ENCODE measurements around the gene FADS2.
"Not testable (repeated sequence)": the region's sequence is repeated elsewhere in the genome, so short reads cannot be mapped to it uniquely, and the experiment has no call there.

The FADS2 gene

DNA sequence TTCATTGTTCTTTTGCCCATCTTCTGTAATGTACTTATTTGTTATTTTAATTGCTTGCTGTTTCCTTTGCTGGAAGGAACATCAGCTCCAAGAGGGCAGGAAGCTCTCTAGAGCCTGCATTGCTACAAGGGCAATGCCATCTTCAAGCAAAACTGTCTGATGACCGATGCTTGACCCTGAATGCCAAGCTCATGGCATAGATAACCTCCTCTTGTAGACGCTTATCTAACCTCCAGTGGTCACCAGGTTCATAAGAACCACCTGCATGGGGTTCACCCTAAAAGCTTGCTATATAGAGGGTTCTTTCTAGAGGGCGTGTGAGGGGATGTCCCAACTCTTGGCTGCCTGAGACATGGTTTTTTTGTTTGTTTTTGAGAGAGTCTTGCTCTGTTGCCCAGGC is 46.8 kb downstream of the FADS2 start:
- FAIRE-seq (no peak), DNase-seq (ENCODE audit: insufficient read length) (no peak)
- TF ChIP-seq POLR2AphosphoS5 (IDR thresholded peaks at IDR 0.05; ENCODE audit: low read depth, low read length), result no peak
- no peak for TF ChIP-seq POLR2A (IDR thresholded peaks at IDR 0.05; ENCODE audit: low read depth, low read length)
- TF ChIP-seq TAF1 (IDR thresholded peaks at IDR 0.05; ENCODE audit: borderline replicate concordance, low read depth, low read length), result no peak

DNA sequence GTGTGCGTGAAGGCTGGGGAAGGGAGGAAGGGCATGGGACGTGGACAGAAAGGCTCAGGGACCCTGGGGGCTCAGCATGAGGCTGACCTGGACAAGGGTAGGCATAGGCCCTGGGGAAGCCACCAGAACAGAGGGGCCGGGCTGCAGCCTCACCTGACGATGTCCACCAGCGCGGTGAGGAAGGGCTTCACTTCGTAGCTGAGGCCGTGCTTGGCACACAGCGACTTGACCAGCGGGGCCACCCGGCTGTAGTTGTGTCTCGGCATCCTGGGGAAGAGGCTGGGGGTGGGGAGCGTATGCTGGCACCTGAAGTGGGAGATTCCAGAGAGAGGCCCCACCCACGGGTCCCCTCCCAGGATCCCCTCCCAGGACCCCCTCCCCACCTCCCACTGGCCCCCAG is 47.6 kb downstream of the FADS2 start:
- no peak for TF ChIP-seq POLR2A (IDR thresholded peaks at IDR 0.05; ENCODE audit: low read depth, low read length)
- no peak for TF ChIP-seq POLR2AphosphoS5 (IDR thresholded peaks at IDR 0.05; ENCODE audit: low read depth, low read length)
- TF ChIP-seq TAF1 (IDR thresholded peaks at IDR 0.05; ENCODE audit: borderline replicate concordance, low read depth, low read length), result no peak
- DNase-seq (ENCODE audit: insufficient read length), result no peak
- no peak for FAIRE-seq

DNA sequence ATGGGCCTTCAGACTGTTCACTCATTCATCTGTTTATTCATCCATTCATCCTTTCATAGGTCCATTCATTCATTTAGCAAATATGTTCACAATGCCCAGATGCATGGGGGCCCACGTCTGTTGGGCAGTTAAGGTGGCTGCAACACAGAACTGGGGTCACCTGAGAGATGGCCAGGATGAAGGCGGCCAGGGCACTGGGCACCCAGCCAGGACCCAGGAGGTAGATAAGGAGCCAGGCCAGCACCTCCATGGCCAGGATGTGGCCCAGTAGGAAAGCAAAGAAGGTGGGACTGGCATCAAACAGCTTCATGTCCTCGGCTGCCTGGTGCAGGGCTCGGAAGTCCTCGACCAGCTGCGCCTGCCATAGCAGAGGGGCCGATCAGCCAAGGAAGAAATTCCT is 51.1 kb downstream of the FADS2 start:
- FAIRE-seq, result no peak

DNA sequence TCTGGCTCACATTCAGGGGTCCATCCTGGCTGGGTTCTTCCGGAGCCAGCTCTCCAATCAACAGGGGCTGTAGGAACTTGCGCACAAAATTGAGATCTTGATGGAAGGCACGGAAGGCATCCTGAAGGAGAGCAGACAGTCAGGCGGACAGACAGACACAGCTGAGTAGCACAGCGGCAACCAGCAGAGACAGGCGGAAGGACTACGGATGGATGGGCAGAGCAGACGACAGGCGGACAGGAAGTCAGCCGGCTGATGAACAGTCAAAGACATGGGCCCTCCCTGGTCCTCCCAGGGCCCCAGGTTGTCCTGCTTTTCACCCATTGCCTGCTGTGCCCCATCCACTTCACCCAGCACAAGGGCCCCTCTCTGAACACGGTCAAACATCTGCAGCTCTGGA is 51.9 kb downstream of the FADS2 start:
- TF ChIP-seq POLR2AphosphoS5 (IDR thresholded peaks at IDR 0.05; ENCODE audit: low read depth, low read length), result no peak
- peak; percentile 24; the same call in 1 of the 2 replicates for TF ChIP-seq POLR2A (IDR thresholded peaks at IDR 0.05; ENCODE audit: low read depth, low read length)
- TF ChIP-seq TAF1 (IDR thresholded peaks at IDR 0.05; ENCODE audit: borderline replicate concordance, low read depth, low read length), result no peak
- peak; percentile 92 for FAIRE-seq

More for the DNA sequence above, 51.1 kb downstream of the FADS2 start:
- no peak for DNase-seq (ENCODE audit: insufficient read length)
- TF ChIP-seq TAF1 (IDR thresholded peaks at IDR 0.05; ENCODE audit: borderline replicate concordance, low read depth, low read length), result no peak
- no peak for TF ChIP-seq POLR2A (IDR thresholded peaks at IDR 0.05; ENCODE audit: low read depth, low read length)
- TF ChIP-seq POLR2AphosphoS5 (IDR thresholded peaks at IDR 0.05; ENCODE audit: low read depth, low read length), result no peak

DNA sequence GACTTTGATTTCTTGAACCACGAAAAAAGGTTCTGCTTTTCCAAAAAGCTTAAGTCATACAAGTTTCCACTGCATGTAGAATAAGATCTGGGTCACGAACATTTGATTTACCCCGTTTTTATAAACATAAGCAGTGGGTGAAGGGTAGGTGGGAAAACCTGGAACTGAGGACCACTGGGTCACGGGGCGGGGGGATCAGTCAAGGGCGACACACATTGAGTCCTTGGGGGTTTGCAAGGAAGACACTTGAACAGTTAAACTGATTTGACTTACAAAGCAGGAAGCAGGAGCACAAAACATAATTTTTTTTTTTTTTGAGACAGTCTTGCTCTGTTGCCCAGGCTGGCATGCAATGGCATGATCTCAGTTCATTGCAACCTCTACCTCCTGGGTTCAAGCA is 52.4 kb downstream of the FADS2 start:
- DNase-seq (ENCODE audit: insufficient read length), result no peak
- FAIRE-seq, result no peak
- no peak for TF ChIP-seq TAF1 (IDR thresholded peaks at IDR 0.05; ENCODE audit: borderline replicate concordance, low read depth, low read length)
- TF ChIP-seq POLR2A (IDR thresholded peaks at IDR 0.05; ENCODE audit: low read depth, low read length), result no peak
- no peak for TF ChIP-seq POLR2AphosphoS5 (IDR thresholded peaks at IDR 0.05; ENCODE audit: low read depth, low read length)

More for the DNA sequence above, 51.9 kb downstream of the FADS2 start:
- peak; percentile 58 for DNase-seq (ENCODE audit: insufficient read length)

DNA sequence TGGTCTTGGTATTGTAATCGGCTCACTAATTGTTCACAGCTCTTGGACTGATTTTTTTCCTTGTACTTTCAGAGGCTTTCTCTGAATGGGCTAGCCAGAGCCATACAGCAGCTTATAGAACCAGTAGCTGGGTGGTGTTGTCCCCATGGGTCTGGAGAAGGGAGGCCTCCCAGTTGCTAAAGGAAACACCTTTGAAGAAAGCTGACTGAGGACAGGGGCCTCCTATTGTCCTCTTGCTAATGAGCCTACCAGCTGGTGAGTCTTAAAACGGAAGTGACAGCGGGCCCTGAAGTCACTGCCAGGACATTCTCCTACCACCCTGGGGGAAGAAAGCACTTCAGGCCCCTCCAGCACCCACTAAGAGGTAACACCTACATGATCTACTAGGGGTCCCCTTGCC is 53.3 kb downstream of the FADS2 start:
- TF ChIP-seq POLR2A (IDR thresholded peaks at IDR 0.05; ENCODE audit: low read depth, low read length) (no peak), TAF1 (IDR thresholded peaks at IDR 0.05; ENCODE audit: borderline replicate concordance, low read depth, low read length) (no peak), POLR2AphosphoS5 (IDR thresholded peaks at IDR 0.05; ENCODE audit: low read depth, low read length) (no peak)
- FAIRE-seq (no peak), DNase-seq (ENCODE audit: insufficient read length) (no peak)

DNA sequence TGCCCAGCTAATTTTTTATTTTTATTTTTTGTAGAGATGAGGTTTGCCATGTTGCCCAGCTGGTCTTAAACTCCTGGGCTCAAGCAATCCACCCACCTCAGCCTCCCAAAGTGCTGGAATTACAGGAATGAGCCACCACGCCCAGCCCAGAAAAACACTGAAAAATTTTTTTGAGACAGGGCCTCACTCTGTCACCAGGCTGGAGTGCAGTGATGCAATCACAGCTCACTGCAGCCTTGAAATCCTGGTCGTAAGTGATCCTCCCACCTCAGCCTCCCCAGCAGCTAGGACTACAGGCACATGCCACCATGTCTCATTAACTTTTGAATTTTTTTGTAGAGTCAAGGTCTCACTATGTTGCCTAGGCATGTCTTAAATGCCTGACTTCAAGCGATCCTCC is 54.2 kb downstream of the FADS2 start:
- not testable (repeated sequence) for FAIRE-seq; DNase-seq (ENCODE audit: insufficient read length)

DNA sequence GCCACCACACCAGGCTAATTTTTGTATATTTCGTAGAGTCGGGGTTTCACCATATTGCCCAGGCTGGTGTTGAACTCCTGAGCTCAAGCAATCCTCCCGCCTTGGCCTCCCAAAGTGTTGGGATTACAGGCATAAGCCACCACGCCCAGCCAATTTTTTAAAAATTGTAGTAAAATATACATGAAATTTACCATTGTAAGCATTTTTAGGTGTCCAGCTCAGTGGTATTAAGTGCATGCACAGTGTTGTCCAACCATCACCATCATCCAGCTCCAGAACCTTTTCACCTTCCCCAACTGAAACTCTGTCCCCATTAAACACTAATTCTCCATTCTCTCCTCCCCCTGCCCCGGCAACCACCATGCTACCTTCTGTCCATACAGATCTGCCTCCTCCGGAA is 54.8 kb downstream of the FADS2 start:
- FAIRE-seq (no peak), DNase-seq (ENCODE audit: insufficient read length) (no peak)
- no peak for TF ChIP-seq POLR2A (IDR thresholded peaks at IDR 0.05; ENCODE audit: low read depth, low read length)
- no peak for TF ChIP-seq TAF1 (IDR thresholded peaks at IDR 0.05; ENCODE audit: borderline replicate concordance, low read depth, low read length)
- no peak for TF ChIP-seq POLR2AphosphoS5 (IDR thresholded peaks at IDR 0.05; ENCODE audit: low read depth, low read length)

DNA sequence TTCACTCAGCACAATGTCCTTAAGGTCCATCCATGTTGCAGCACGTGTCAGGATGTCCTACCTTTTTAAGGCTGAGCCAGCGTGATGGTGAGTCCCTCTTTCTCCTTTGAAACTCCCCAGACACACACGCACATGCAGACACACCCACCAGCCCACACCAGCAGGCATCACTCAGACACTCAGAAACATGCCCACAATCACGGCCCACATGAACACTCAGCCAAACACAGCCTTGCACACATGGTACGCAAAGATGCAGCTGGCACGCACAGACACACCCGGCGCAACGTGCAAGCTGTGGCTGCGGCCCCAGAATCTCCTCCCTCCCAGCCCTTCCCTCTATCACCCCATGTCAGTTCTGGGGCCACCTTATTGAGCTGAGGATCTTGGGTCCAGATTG is 55.2 kb downstream of the FADS2 start:
- DNase-seq (ENCODE audit: insufficient read length), result no peak
- no peak for TF ChIP-seq TAF1 (IDR thresholded peaks at IDR 0.05; ENCODE audit: borderline replicate concordance, low read depth, low read length)
- TF ChIP-seq POLR2AphosphoS5 (IDR thresholded peaks at IDR 0.05; ENCODE audit: low read depth, low read length), result no peak
- no peak for TF ChIP-seq POLR2A (IDR thresholded peaks at IDR 0.05; ENCODE audit: low read depth, low read length)
- FAIRE-seq, result no peak

DNA sequence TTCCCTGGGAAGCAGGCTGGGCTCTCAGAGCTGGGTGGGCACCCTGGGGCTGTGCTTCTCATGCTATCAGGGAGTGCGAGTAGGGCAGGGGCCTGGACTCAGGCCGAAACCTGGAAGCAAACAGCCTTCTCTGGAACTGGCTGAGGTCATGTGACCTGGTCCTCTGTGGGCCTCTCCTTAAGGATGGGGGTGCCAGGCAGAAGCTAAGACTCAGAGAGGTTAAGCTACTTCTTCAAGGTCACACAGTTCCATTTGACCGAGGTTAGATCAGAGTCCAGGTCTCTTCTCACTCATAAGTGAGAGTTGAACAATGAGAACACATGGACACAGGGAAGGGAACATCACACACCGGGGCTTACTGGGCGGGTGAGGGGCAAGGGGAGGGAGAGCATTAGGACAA is 55.8 kb downstream of the FADS2 start:
- no peak for TF ChIP-seq POLR2A (IDR thresholded peaks at IDR 0.05; ENCODE audit: low read depth, low read length)
- no peak for TF ChIP-seq TAF1 (IDR thresholded peaks at IDR 0.05; ENCODE audit: borderline replicate concordance, low read depth, low read length)
- TF ChIP-seq POLR2AphosphoS5 (IDR thresholded peaks at IDR 0.05; ENCODE audit: low read depth, low read length), result no peak
- DNase-seq (ENCODE audit: insufficient read length), result no peak
- FAIRE-seq, result no peak

DNA sequence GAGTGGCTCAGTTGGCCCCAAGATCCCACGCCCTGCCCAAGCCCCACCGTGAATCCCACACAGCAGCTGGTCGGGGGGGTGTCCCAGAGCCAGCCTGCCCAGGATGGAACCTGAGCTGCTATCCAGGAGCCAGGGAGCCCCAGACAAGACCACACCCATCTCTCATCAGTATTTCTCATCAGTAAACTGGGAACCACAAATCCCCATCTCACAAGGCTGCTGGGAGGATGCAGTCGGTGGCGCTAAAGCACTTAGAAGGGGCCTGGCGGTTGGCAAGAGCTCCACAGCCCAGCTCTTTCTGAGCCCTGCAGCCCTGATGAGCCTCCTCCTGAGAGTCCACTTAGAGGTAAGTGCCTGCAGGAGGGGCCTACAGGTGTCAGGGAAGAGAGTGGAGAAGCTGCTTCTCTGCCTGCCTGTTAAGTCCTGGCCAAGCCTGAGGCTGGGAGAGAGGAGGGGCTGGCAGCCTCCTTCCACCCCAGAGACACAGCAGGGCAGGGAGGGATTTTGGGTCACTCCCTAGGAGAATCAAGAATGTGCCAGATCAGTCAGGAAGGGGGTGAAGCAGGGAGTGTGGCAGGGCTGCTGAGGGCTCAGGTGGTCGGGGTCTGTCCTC is 57.2 kb downstream of the FADS2 start:
- no peak for FAIRE-seq
- DNase-seq (ENCODE audit: insufficient read length), result no peak

DNA sequence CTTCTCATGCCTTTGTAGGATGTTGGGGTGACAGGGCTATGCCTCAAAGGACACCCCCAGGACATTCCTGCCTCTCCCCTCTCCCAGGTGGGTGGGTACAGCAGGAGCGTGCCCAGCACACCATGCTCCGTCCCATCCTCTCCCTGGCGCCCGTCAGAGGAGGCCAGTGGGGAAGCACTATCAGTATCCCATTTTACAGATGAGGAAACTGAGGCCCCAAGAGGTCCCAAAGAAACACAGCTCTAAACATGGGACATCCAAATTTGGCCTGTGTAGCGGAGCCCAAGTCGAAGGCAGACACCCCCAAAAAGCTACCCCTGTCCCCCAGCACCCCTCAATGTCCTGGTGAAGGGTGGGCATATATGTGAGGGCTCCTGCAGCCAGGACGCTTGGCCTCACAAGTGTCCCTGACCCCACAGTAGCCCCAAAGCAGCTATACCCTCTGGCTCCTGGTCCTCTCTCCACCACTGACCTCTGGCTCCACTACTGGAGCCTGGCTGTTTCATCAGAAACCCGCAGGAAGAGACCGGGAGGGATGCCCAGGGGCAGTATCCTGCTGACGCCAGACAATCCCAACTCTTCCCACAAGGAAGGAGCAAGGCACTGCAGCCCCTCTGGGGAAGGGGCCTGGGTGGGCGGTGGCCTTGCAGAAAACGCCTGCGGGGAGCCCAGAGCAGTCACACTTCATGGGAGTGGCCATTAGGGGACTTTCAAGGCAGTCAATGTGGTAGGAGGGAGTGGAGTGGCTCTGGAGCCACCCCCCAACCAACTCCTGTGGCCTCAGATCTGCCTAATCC is 57.9 kb downstream of the FADS2 start:
- TF ChIP-seq POLR2A (IDR thresholded peaks at IDR 0.05; ENCODE audit: low read depth, low read length), result no peak
- TF ChIP-seq POLR2AphosphoS5 (IDR thresholded peaks at IDR 0.05; ENCODE audit: low read depth, low read length), result no peak
- no peak for TF ChIP-seq TAF1 (IDR thresholded peaks at IDR 0.05; ENCODE audit: borderline replicate concordance, low read depth, low read length)
- DNase-seq (ENCODE audit: insufficient read length) (no peak), FAIRE-seq (no peak)

More for the DNA sequence above, 57.2 kb downstream of the FADS2 start:
- TF ChIP-seq POLR2AphosphoS5 (IDR thresholded peaks at IDR 0.05; ENCODE audit: low read depth, low read length), result no peak
- no peak for TF ChIP-seq TAF1 (IDR thresholded peaks at IDR 0.05; ENCODE audit: borderline replicate concordance, low read depth, low read length)
- no peak for TF ChIP-seq POLR2A (IDR thresholded peaks at IDR 0.05; ENCODE audit: low read depth, low read length)

All from GM12892 (cell line).